ENCODE results near the gene SCD5. TPM values are rescaled to one million over a fixed set of nuclear protein-coding genes. Genes with fewer than 3 reads are reported as not detected.

Gene SCD5
- total RNA-seq, 1 donor from 2014 or later, result 57.4 TPM

- DNase-seq (ENCODE audit: low read depth), result peak; percentile 85
Observed at GRCh38 chr4:82630079-82630478, 168.5 kb downstream of the SCD5 start.

DNA sequence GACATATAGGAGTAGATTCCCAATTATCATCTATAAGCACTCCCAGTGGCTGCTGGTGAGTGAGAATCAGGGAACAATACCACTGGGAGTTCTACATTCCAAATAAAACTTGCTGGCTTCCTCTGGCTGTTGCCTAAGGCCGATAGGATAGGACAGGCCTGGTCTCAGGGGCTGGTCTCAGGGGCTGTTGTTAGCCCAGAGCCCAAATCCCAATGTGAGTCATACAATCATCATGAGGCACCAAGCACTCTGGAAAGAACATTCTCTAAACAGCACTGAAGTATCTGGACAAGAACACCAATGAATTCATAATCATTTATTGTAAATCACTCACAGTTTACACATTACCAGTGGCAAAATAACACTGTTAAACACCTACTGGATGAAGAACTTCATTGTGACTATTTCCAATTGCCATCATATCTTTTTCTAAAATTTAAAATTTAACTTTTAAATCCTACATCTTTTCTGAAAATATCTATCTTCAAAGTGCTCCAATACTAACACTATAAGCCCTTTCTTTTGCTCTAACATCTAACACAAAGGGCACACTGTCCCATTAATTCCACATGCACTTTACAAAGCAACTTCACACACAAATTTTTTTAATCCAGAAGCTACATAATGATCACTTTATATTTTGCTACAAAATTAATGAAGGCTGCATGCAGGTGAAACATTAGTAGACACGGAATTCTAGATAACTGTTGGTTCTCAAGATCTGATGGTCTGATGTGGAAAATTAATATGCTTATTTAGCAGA, 169.2 kb downstream of the SCD5 start:
- DNase-seq (ENCODE audit: low read depth), result peak; percentile 80

GRCh38 chr4:82626251-82626868, 172.2 kb downstream of the SCD5 start:
- no peak for DNase-seq (ENCODE audit: low read depth)

DNA sequence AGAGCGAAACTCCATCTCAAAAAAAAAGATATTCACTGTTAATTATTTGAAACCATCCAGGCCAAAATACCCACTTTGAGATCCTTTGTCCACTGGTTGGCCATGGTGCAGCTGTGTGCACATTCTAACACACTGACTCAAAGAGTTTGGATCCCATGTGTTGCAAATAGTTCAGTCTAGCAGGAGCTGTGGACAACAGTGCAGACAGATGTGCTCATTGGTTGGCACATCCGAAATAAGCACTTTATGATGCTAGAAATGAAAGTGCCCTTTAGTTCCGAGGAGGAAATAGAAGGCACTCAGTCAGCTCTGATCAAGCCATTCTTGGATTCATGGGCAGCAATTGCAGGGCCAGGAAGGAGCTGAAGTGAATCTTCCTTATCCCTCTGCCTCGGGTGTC, 173.8 kb downstream of the SCD5 start:
- no peak for DNase-seq (ENCODE audit: low read depth)

GRCh38 chr4:82623121-82623683, 175.4 kb downstream of the SCD5 start:
- no peak for DNase-seq (ENCODE audit: low read depth)

GRCh38 chr4:82621251-82621650, 177.3 kb downstream of the SCD5 start:
- no peak for DNase-seq (ENCODE audit: low read depth)

DNA sequence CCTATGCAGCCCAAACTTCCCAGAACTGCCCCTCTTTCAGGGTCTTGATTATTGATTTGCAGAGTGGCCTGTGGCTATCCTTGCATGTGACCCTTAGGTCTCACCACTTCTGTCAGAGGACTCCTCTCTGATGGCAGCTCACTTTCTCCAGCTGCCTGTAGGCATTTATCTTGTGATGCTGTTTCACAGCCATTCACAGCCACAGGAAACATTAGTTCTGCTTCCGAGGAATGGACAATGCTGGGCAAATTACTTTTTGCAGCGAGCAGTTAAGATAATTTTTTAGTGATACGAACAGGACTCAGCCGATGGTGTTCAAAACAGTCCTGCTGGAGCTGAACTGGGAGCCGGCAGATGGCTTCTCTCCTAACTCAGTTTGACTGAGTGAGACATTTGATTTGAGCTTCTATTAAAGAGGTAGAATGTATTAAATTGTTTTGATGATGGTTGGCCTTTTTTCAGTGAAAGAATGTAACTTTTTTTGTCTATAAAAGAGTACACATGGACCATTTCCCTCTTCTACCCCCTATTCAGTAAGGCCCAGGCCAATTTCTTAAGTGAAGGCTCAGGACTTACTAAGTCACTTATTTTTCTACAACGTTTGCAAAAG, 178.4 kb downstream of the SCD5 start:
- DNase-seq (ENCODE audit: low read depth), result no peak

GRCh38 chr4:82618103-82618720, 180.4 kb downstream of the SCD5 start:
- DNase-seq (ENCODE audit: low read depth), result peak; percentile 83

DNA sequence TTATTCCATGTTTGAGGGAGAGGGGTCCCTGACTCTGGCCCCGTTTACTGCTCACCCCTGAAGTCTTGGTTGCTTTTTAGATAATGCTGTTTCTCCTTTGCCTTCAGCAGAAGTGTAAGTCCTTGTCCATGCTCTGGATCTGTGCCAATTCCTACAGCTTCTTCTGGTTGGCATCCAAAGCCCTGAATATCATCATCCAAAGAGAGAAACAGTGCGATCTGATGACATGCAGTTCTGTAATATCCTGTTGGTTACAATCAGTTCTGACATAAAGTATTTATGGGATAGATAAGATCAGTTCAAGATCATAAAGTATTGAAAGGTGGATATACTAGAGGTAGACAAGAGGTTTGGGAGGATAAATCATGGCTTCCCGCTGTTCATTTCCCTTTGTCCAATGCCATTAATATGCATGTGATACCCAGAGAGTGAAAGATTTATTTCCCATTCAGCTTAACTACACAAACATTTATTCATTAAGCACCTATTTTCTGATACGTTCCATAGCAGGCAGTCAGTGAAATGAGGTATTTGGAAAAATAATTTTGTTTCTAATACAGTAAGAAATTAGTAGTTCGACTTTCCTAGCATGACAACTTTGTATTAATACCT, 183.7 kb downstream of the SCD5 start:
- DNase-seq (ENCODE audit: low read depth), result no peak

- no peak for DNase-seq (ENCODE audit: low read depth)
Observed at GRCh38 chr4:82613121-82613520, 185.5 kb downstream of the SCD5 start.

- no peak for DNase-seq (ENCODE audit: low read depth)
Observed at GRCh38 chr4:82611982-82612381, 186.6 kb downstream of the SCD5 start.

- DNase-seq (ENCODE audit: low read depth), result no peak
Observed at GRCh38 chr4:82611527-82611926, 187.1 kb downstream of the SCD5 start.

DNA sequence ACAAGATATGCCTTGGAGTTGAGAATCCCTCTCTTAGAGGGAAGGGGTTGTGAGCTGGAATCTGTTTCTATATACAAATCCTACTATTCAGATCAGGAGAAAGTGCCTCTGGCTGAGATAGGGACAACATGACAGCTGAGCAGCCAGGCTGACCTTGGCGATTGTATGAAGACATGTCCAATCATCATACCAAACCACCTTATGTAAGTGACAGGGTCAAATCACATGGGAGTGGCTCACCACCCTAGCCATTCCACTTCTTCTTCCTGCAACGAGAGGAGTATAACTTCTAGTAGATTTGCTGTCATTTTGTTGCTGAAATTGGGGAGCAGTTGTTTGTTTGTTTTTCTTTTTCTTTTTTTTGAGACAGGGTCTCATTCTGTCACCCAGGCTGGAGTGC, 188.6 kb downstream of the SCD5 start:
- DNase-seq (ENCODE audit: low read depth), result no peak

DNA sequence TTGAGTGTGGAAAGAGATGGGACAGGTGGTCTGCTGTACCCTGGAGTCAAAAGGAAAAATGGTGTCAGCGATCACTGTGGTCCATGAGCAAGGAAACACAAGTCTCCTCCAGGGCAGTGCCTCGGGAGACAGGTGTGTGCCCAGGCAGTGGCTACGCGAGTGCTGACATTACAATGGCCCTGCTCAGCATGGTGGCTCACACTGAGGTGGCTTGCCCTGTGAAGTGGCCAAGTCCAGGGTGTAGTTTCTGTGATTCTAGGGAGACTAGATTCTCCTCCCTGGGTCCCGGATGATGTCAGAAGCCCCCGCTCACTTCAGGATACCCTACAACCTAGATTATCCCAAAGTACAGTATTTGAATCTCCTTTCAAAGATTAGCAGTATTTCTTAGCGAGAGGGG, 192.0 kb downstream of the SCD5 start:
- DNase-seq (ENCODE audit: low read depth), result no peak

DNA sequence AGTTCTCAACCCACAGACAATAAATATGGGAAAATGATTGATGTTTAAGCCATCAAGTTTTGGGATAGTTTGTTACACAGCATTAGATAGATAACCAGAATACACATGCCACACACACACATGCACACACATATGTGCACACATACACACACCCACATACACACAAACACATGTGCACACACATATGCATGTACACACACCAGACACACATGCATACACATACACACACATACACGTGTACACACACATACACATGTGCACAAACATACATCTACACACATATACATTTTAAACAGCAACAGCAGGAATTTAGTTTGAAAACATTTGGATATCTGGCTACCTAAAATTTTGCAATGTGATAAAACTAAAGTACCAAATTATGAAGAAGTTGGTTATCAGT, 194.1 kb downstream of the SCD5 start:
- DNase-seq (ENCODE audit: low read depth), result no peak

- peak; percentile 23 for DNase-seq (ENCODE audit: low read depth)
Observed at GRCh38 chr4:82601242-82602015, 197.2 kb downstream of the SCD5 start.

DNA sequence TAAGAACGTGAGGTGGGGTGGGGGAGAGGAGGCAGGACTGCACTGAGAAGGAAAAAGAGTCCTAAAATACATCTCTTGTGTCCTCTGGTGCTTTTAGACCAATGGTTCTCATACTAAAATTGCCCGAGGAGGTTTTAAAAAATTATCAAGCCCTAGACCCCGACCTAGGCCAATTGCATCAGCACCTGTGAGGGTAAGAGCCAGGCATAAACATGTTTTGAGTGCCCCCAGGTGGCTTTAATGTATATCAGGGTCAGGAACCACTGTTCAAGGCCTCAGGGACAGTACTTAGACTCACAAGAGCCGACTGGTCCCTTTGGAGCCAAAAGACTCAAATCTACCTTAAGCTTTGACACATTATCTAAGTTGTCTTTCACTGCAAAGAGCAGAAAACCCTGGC, 199.3 kb downstream of the SCD5 start:
- DNase-seq (ENCODE audit: low read depth), result no peak

DNA sequence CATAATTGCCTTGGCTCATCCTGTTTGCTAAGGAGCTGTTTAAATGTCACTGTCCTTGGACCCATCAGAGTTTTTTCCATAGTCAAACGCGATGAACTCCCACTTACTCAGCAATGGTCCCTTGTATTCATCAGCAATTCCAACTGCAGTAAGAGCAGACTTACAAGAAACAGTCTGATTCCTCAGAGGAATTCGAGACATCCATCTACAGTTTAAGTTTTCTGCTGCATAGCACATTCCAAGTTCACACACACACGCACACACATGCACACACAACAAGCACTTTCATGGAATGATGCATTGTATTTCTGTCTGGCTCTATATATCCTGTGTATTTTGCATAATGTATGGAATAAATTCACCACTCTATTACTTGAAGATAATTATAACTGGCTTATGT, 204.1 kb downstream of the SCD5 start:
- peak; percentile 66 for DNase-seq (ENCODE audit: low read depth)

GRCh38 chr4:82593411-82593810, 205.2 kb downstream of the SCD5 start:
- no peak for DNase-seq (ENCODE audit: low read depth)

DNA sequence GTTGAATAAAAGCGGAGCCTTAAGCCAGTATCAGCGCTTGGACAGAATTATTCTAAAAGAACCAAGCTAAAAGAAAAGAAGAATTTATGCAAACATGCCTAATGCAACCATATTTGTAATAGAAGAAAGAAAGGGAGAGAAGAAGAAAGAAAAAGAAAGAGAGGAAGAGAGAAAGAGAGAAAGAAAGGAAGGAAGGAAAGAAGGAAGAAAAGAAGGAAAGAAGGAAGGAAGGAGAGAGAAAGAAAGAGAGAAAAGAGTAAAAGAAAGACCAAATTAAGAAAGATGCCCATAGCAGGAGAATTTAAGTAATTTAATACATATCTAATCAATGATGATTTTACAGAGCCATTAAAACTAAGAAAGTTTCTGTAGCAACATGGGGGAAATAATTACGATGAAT, 206.0 kb downstream of the SCD5 start:
- no peak for DNase-seq (ENCODE audit: low read depth)

DNA sequence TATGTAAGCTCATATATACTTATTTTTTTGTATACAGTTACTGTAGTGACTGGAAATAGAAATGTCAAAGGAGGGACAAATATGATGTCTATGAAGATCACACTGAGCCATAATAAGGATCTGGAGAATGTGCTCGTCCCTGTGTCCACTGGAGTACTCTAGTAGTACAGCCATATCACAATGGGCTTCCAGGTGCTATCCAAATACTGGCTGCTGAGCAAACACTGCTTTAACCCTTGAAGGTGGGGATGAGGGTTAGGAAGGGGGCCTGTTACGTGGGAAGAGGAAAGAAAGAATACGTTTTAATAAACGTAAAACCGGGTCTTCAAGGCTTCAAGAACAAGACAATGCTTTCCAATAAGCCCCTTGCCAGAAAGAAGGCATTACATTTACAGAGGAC, 207.0 kb downstream of the SCD5 start:
- no peak for DNase-seq (ENCODE audit: low read depth)

Measured in renal cortical epithelial cell (primary cell).